Effector CD4-positive, alpha-beta T cell (primary cell): Measurements from ENCODE around the gene CARD19.
A peak's percentile ranks its signal among the peaks of the same experiment; 100 is the strongest.
"Not testable (repeated sequence)": the region's sequence is repeated elsewhere in the genome, so short reads cannot be mapped to it uniquely, and the experiment has no call there.

Experiments used
- DNase-seq: peaks from one replicate; pipeline ENCODE4 v3.0.0-alpha.2; 2020

The CARD19 gene

GRCh38 chr9:93134740-93135444, 38.9 kb downstream of the CARD19 start:
- no peak for DNase-seq

GRCh38 chr9:93136011-93136440, 40.0 kb downstream of the CARD19 start:
- DNase-seq, result no peak

GRCh38 chr9:93137362-93137761, 41.3 kb downstream of the CARD19 start:
- no peak for DNase-seq

GRCh38 chr9:93138171-93138764, 42.3 kb downstream of the CARD19 start:
- DNase-seq, result no peak

- no peak for DNase-seq
Observed at GRCh38 chr9:93139365-93140182, 43.6 kb downstream of the CARD19 start.

GRCh38 chr9:93141771-93142483, 45.9 kb downstream of the CARD19 start:
- DNase-seq, result no peak

GRCh38 chr9:93143830-93144530, 48.0 kb downstream of the CARD19 start:
- peak; percentile 51 for DNase-seq

GRCh38 chr9:93146696-93147095, 50.7 kb downstream of the CARD19 start:
- DNase-seq, result not testable (repeated sequence)

- DNase-seq, result no peak
Observed at GRCh38 chr9:93147632-93148031, 51.6 kb downstream of the CARD19 start.

- no peak for DNase-seq
Observed at GRCh38 chr9:93148721-93149120, 52.7 kb downstream of the CARD19 start.

GRCh38 chr9:93149361-93149760, 53.3 kb downstream of the CARD19 start:
- DNase-seq, result no peak

- no peak for DNase-seq
Observed at GRCh38 chr9:93151097-93151784, 55.2 kb downstream of the CARD19 start.

GRCh38 chr9:93154293-93154903, 58.4 kb downstream of the CARD19 start:
- no peak for DNase-seq

- DNase-seq, result no peak
Observed at GRCh38 chr9:93155716-93156474, 59.9 kb downstream of the CARD19 start.

GRCh38 chr9:93156475-93157008, 60.5 kb downstream of the CARD19 start:
- DNase-seq, result no peak

- peak; percentile 54 for DNase-seq
Observed at GRCh38 chr9:93159601-93160471, 63.8 kb downstream of the CARD19 start.

GRCh38 chr9:93161786-93162562, 66.0 kb downstream of the CARD19 start:
- no peak for DNase-seq
